Ramos (cell line): ENCODE results near the gene SEC22C.

Experiments
- in situ Hi-C: fragments of 300-500 bp; cut with MboI; formaldehyde crosslinking; loops from one replicate; pipeline ENCODE4 v1.14.3; 2022; ENCODE audit warnings: low sequenced_read_pairs; ENCODE audit not compliant: unreplicated experiment

SEC22C gene

DNA sequence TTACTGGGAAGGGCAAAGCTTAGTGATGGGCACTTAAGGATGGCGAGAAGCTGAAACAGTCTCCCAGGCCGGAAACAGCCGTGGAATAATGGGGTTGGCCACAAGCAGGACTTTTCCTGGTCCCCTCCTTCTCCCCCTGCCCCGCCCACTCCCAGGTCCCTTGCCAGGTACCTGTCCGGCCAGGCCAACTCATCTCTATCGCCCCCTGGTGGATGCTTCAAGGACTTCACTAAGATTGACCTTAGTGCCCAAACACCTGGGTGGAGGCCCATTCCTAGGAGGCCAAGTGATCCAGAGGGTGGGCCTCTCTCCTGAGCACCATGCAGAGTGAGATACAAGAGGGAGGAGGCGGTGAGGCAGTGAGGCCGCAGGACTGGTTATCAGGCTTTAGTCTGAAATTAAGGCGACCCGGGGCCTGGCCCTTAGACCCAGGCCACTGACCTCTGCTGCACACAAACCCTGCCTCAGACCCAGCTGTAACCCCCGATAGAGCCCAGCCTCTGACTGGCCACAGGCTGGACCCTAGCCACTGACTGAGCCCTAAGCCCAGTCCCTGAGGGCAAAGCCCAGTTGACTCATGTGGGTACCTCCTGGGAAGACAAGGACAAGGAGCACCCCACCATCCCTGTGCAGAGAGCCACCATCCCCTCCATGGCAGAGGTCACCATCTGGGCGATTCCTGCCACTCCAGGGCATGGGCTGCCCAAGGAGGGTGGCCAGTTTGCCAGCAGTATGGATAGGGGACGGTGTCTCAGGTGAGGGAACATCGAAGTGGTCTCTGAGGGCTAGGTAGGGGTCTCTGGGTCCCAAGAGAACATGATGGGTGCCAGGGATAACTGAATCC, 41.7 kb downstream of the SEC22C start:
- in situ Hi-C loops = loop anchor here (5.0 kb wide), 1 partner anchor 293 kb away; no protein-coding TSS in a partner anchor

- in situ Hi-C loops = loop anchor here (5.0 kb wide), 1 partner anchor 290 kb away; no protein-coding TSS in a partner anchor
Measured at GRCh38 chr3:42537350-42537749, 44.4 kb downstream of the SEC22C start.

- in situ Hi-C loops = loop anchor here (5.0 kb wide), 1 partner anchor 289 kb away; no protein-coding TSS in a partner anchor
Measured at GRCh38 chr3:42535981-42536784, 45.6 kb downstream of the SEC22C start.

DNA sequence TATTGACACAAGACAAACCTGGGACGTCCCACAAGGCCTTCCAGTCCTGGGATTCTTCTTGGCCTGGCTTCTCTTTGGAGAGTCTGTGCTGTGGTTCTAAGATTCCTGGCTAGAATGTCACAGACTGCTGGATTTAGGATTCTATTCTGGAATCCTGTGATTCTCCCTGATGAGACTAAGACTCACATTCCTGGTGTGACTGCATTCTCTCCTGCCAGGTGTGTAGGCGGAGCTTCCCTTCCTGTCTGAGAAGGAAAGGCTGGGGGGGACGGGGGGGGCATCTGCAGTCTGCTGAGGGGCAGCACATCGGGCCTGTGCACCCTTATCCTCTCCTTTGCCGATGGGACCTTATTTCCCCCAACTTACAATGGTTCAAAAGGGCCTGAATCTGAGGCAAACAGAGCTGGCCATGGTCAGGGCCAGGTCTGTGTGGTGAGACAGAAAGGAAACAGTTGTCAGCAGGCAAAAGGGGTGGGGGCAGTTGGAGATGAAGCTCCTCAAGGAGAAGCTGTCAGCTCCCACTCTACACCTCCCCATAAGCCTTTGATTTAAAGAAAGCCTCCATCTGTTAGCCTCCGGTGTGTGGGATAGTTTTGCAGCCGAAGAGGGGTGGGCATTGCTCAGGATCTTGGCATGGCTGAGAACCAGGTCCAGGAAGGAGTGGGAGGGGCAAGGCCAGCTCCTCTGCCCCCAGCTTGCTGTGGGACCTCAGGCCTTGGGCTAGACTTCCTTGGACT, 48.4 kb downstream of the SEC22C start:
- in situ Hi-C loops = no loop called here

DNA sequence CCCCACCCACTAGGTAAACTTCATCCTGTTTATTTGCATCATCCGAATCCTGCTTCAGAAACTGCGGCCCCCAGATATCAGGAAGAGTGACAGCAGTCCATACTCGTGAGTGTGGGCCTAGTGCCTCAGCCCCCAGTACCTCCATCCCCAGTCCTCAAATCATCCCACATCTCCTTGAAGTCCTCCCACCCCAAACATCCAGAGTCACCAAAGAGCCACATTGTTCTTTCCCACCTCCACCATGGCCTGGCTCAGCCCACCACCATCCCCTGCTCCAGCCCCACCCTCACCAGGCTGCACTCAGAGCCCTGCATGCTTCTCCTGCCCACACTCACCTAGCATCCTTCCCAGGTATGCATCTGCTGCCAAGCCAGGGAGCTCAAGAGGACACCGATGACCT, 49.5 kb downstream of the SEC22C start:
- in situ Hi-C loops = no loop called here

DNA sequence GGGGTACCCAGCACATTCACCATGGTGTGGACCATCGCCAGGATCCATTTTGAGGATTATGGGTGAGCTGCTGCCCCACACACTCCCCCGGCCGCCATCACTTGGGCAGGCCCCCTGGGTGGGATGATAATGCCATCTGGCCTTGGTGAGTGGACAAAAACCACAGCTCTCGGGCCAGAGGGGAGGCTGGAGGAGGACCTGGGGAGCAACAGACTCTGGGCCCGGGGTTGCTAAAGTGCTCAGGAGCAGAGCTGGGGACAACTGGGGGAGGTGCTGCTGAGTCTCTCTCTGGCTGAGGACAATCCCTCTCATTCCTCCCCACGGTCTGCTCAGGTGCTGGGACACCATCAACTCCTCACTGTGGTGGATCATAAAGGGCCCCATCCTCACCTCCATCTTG, 50.3 kb downstream of the SEC22C start:
- in situ Hi-C loops = no loop called here

DNA sequence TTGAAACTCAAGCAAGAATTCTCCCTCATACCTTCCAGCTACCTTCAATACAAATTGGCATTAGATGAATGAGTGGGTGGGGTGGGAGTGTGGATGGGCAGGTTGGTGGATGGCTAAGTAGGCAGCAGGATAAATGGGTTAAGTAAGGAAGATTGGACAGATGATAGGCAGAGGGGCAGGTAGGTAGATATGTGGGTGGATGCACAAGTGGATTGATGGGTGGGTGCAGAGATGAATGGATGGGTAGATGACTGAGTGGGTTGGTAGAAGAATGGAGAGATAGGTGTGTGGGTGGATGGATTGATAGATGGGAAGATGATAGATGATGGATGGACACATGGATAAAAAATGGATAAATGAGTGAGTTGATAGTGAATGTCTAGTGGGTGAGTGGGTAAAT, 51.7 kb downstream of the SEC22C start:
- in situ Hi-C loops = no loop called here

- in situ Hi-C loops = no loop called here
Measured at GRCh38 chr3:42529468-42529867, 52.3 kb downstream of the SEC22C start.

DNA sequence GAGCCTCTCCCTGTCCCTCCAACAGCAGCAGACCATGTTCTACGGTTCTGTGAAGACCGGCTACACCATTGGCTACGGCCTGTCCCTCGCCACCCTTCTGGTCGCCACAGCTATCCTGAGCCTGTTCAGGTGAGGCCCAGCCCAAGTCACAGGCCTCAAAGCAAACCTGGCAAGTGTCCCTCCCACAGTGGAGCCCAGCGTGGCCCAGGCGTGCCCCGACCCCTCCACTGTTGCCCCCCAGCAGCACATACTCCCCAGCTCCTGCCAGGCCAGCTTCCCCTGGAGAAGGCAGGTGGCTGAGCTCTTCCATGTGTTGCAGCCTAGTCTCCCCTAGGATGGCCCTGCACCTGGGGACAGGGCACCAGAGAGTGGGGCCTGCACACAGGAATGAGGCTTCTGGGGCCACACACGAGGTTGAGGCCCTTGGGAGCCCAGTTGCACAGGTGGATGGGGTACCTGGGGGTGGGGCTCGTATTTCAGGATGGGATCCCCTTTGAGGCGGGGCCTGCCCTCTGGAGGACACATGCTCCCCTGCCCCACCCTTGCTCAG, 54.3 kb downstream of the SEC22C start:
- in situ Hi-C loops = no loop called here

GRCh38 chr3:42526616-42527367, 55.0 kb downstream of the SEC22C start:
- in situ Hi-C loops = no loop called here

DNA sequence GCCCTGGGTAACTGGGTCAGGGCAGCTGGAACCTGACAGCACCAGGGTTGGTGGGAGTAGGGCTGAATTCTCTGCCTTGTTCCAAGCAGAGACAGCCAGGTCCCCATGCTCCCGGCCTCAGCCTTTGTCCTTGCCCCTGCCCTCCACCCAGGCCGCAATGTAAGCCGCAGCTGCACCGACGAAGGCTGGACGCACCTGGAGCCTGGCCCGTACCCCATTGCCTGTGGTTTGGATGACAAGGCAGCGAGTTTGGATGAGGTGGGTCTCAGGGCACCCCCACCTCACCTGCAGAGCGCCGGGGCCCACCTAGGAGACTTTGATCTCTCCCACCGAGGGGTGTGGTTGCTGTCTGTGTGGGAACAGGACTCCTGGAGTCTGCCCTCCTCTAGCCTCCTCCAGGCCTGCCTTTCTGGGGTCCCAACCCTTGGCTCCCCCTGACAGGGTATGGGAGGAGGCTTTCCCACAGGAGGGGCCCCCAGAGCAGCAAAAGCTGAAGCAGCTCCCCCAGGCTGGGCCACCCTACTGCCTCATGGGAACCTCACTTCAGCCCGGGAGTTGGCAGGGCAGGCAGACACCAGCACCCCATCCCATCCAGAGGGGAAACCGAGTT, 55.9 kb downstream of the SEC22C start:
- in situ Hi-C loops = no loop called here

DNA sequence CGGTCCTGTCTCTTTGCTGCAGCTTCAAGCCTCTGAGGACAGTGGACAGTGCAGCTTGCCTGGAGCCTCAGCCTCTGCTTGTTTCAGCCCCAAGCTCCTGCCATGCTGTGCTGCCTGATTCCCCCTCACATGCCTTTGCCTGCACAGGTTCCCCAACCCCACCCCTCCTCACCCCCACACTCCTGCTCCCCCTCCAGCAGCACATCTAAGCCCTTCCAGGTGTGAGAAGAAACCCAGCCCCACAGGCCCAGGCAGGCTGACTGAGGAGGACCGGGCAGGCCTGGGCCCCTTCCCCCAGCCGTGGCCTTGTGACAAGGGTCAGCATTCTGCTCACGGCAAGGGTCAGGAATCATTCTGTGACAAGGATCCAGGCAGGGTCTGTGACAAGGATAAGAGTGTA, 56.6 kb downstream of the SEC22C start:
- in situ Hi-C loops = no loop called here

GRCh38 chr3:42524751-42525150, 57.0 kb downstream of the SEC22C start:
- in situ Hi-C loops = no loop called here

DNA sequence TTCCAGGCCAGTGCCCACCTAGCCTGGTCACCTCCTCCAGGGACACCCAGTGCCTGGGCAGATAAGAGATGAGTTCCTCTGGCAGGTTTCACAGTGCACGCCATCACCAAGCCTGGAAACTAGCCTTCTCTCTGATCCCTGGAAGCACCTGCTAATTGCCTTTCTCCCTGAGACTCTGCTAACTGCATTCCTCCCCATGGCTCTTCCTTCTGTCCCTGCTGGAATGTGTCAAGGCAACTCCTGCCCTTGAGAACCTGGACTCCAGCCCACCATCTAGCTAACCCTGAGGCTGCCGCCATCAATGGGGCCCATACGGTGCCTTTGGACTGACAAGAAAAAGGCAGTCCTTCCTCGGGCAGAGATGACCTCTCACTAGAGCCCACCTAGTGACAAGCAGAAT, 60.9 kb downstream of the SEC22C start:
- in situ Hi-C loops = no loop called here

GRCh38 chr3:42520336-42520735, 61.4 kb downstream of the SEC22C start:
- in situ Hi-C loops = no loop called here

- in situ Hi-C loops = no loop called here
Measured at GRCh38 chr3:42519568-42519962, 62.2 kb downstream of the SEC22C start.

GRCh38 chr3:42518800-42519567, 62.8 kb downstream of the SEC22C start:
- in situ Hi-C loops = no loop called here

- in situ Hi-C loops = no loop called here
Measured at GRCh38 chr3:42517117-42517516, 64.7 kb downstream of the SEC22C start.
